K562 (cell line): ENCODE measurements around the gene SHISA7. TPM values are rescaled to one million over a fixed set of nuclear protein-coding genes. Genes with fewer than 3 reads are reported as not detected.
A peak's percentile ranks its signal among the peaks of the same experiment; 100 is the strongest.

Source experiments
- BDP1 ChIP-seq: IDR thresholded peaks from 3 replicates; pipeline ENCODE4 v1.6.1; 2011; ENCODE audit not compliant: insufficient read length, insufficient read depth
- BRD9 ChIP-seq: fragments of 450-650 bp; IDR thresholded peaks from 2 replicates; pipeline ENCODE4 v1.6.1; 2018; ENCODE audit warnings: low read depth; ENCODE audit not compliant: partially characterized antibody
- CAMTA2 ChIP-seq: fragments of 250-450 bp; sonication (Bioruptor Pico); conservative IDR thresholded peaks from 2 replicates; pipeline ENCODE4 v1.5.1; 2022
- CCAR2 ChIP-seq: fragments of 200-400 bp; formaldehyde crosslinking; IDR thresholded peaks from 2 replicates; pipeline ENCODE4 v1.6.1; 2017; ENCODE audit warnings: mild to moderate bottlenecking, low read depth, low read length
- CREB5 ChIP-seq: fragments of 250-450 bp; sonication (Bioruptor Pico); IDR thresholded peaks from 2 replicates; pipeline ENCODE4 v1.5.0; 2020; ENCODE audit warnings: mild to moderate bottlenecking
- ELF1 ChIP-seq: fragments of 200-800 bp; sonication (Bioruptor generic); IDR thresholded peaks from 2 replicates; pipeline ENCODE4 v1.6.1; 2016; ENCODE audit warnings: missing genetic modification characterization, missing compliant biosample characterization
- EP400 ChIP-seq: fragments of 450-650 bp; IDR thresholded peaks from 2 replicates; pipeline ENCODE4 v1.6.1; 2017; ENCODE audit warnings: antibody characterized with exemption, mild to moderate bottlenecking, moderate library complexity
- FIP1L1 ChIP-seq: fragments of 200-400 bp; formaldehyde crosslinking; IDR thresholded peaks from 2 replicates; pipeline ENCODE4 v1.6.1; 2018; ENCODE audit warnings: mild to moderate bottlenecking, low read depth, low read length; ENCODE audit not compliant: poor library complexity, severe bottlenecking
- GABPA ChIP-seq: fragments of 200-800 bp; sonication (Bioruptor generic); conservative IDR thresholded peaks from 2 replicates; pipeline ENCODE4 v1.6.1; 2016; ENCODE audit warnings: low read depth, missing genetic modification characterization, missing compliant biosample characterization
- HCFC1 ChIP-seq: IDR thresholded peaks from 2 replicates; pipeline ENCODE4 v1.6.1; 2012; ENCODE audit warnings: low read depth, low read length, improper control_type of control experiment
- HMGN3 ChIP-seq: IDR thresholded peaks from 2 replicates; pipeline ENCODE4 v1.6.1; 2011; ENCODE audit warnings: borderline replicate concordance, low read depth, mild to moderate bottlenecking, mixed read lengths, low read length; ENCODE audit not compliant: insufficient read length; ENCODE audit errors: extremely low read depth
- HNRNPL ChIP-seq: fragments of 200-400 bp; formaldehyde crosslinking; IDR thresholded peaks from 2 replicates; pipeline ENCODE4 v1.6.1; 2017; ENCODE audit warnings: low read depth, mild to moderate bottlenecking, low read length
- JUN ChIP-seq, 2 experiments: sonication (generic) in 1 of 2; formaldehyde crosslinking in 1 of 2; IDR thresholded peaks; 2 replicates each; pipeline versions ENCODE4 v1.6.1 to v1.8.0; 2012 to 2022; ENCODE audit warnings: borderline replicate concordance in 2 of 2, mild to moderate bottlenecking in 2 of 2, improper control_type of control experiment in 1 of 2, low read depth in 1 of 2, low read length in 1 of 2, missing genetic modification reagents in 1 of 2
- KAT2B ChIP-seq: IDR thresholded peaks from one replicate; pipeline ENCODE4 v1.6.1; 2012; ENCODE audit warnings: low read depth, mild to moderate bottlenecking, control low read depth, inconsistent platforms, low read length, moderate library complexity
- MTA3 ChIP-seq: fragments of 450-650 bp; formaldehyde crosslinking; IDR thresholded peaks from 2 replicates; pipeline ENCODE4 v1.6.1; 2017; ENCODE audit warnings: mild to moderate bottlenecking, borderline replicate concordance
- NCOA6 ChIP-seq: fragments of 450-650 bp; IDR thresholded peaks from 2 replicates; pipeline ENCODE4 v1.6.1; 2017; ENCODE audit warnings: mild to moderate bottlenecking
- PHF8 ChIP-seq: fragments of 200-600 bp; sonication (generic); IDR thresholded peaks from 2 replicates; pipeline ENCODE4 v1.6.1; 2012; ENCODE audit warnings: mixed run types, mild to moderate bottlenecking, inconsistent platforms, low read length, moderate library complexity, borderline replicate concordance
- SAFB2 ChIP-seq: fragments of 200-400 bp; formaldehyde crosslinking; IDR thresholded peaks from 2 replicates; pipeline ENCODE4 v1.6.1; 2018; ENCODE audit warnings: borderline replicate concordance, low read length, low read depth, moderate library complexity; ENCODE audit not compliant: severe bottlenecking
- SIRT6 ChIP-seq: IDR thresholded peaks from one replicate; pipeline ENCODE4 v1.6.1; 2012; ENCODE audit warnings: low read depth, mild to moderate bottlenecking, control low read depth, inconsistent platforms, low read length, moderate library complexity
- THAP7 ChIP-seq: fragments of 250-450 bp; sonication (Bioruptor Pico); IDR thresholded peaks from 2 replicates; pipeline ENCODE4 v1.5.0; 2021
- ZBTB7A ChIP-seq: IDR thresholded peaks from 2 replicates; pipeline ENCODE4 v1.6.1; 2011; ENCODE audit warnings: low read depth, mild to moderate bottlenecking, low read length, moderate library complexity, borderline replicate concordance; ENCODE audit not compliant: control insufficient read depth
- ZNF174 ChIP-seq: fragments of 250-450 bp; sonication (Bioruptor Pico); IDR thresholded peaks from 2 replicates; pipeline ENCODE4 v1.4.0; 2020; ENCODE audit warnings: mild to moderate bottlenecking
- ZNF668 ChIP-seq: fragments of 250-450 bp; sonication (Bioruptor Pico); IDR thresholded peaks from 2 replicates; pipeline ENCODE4 v1.8.0; 2022; ENCODE audit warnings: mild to moderate bottlenecking, inconsistent platforms
- ZNF778 ChIP-seq: fragments of 450-650 bp; formaldehyde crosslinking; IDR thresholded peaks from 2 replicates; pipeline ENCODE4 v1.4.0; 2020; ENCODE audit warnings: mild to moderate bottlenecking, moderate library complexity
- polyA plus RNA-seq, 8 experiments: library from polyadenylated mRNA; depleted of rRNA in 4 of 8; stranded (reverse) in 5 of 8; unstranded in 3 of 8; fragments of >200 nt; fragmentation: Nextera tagmentation in 2 of 8; fragmentation: Illumina TruSeq in 1 of 8; extraction: Ambion mirVana in 2 of 8; extraction: Trizol in 1 of 8; gene quantifications; 2 replicates each; pipeline versions ENCODE4 v1.2.1 to v1.2.3, GENCODE V29; 2011 to 2014; ENCODE audit warnings: inconsistent platforms in 1 of 8, missing spikeins in 1 of 8
- total RNA-seq, 7 experiments: library from RNA; depleted of rRNA in 6 of 7; stranded (reverse); fragments of >200 nt in 6 of 7; fragmentation: Illumina TruSeq in 2 of 7; extraction: Trizol in 2 of 7; gene quantifications; 2 replicates each; pipeline versions ENCODE4 v1.2.1 to v1.2.3, GENCODE V29; 2011 to 2021; ENCODE audit warnings: low replicate concordance in 1 of 7

SHISA7 gene
- total and polyA plus RNA-seq, 9 of the 15 experiments (the other 6 are each of a cell fraction or from before 2014, with no cell fraction given), result 0.01 to 0.40 (median 0.07) TPM

- TF ChIP-seq SAFB2 (no peak), EP400 (peak; percentile 48; the same call in 1 of the 2 replicates), JUN (IDR thresholded peaks at IDR 0.05; ENCODE audit: borderline replicate concordance, low read depth, low read length) (peak; percentile 68; the same call in 1 of the 2 replicates), JUN (CRISPR knock-in tag; IDR thresholded peaks at IDR 0.05; ENCODE audit: borderline replicate concordance) (no peak), CAMTA2 (CRISPR knock-in tag) (peak; percentile 87; the same call in 1 of the 2 replicates), KAT2B (no peak), HMGN3 (peak; percentile 49), ZNF174 (CRISPR knock-in tag) (no peak), CCAR2 (no peak), ZBTB7A (peak; percentile 97), HNRNPL (no peak), THAP7 (no peak), GABPA (tag) (peak; percentile 95), MTA3 (peak; percentile 82), BRD9 (no peak), HCFC1 (peak; percentile 44), PHF8 (peak; percentile 47; the same call in 1 of the 2 replicates), ELF1 (tag) (peak; percentile 45; the same call in 1 of the 2 replicates), CREB5 (CRISPR knock-in tag) (no peak), BDP1 (no peak), ZNF778 (CRISPR knock-in tag) (no peak), ZNF668 (CRISPR knock-in tag) (no peak), FIP1L1 (peak; percentile 64), NCOA6 (no peak), SIRT6 (peak; percentile 69)
Measured at GRCh38 chr19:55484593-55485438, 41.7 kb upstream of the SHISA7 start, which contains the start of gene NAT14 (continued).
